Mesenteric fat pad (tissue), 1 donor: ENCODE data around the gene ZNF287. TPM values are rescaled to one million over a fixed set of nuclear protein-coding genes. Genes with fewer than 3 reads are reported as not detected.
"Not testable (repeated sequence)": the region's sequence is repeated elsewhere in the genome, so short reads cannot be mapped to it uniquely, and the experiment has no call there.

Experiments used
- DNase-seq: peaks from one replicate; pipeline ENCODE4 v3.0.0-alpha.2; 2020; ENCODE audit warnings: low spot score
- long read RNA-seq: library from polyadenylated mRNA; unstranded; transcript quantifications from one replicate; pipeline ENCODE4 v2.0.0, GENCODE V29; 2020
- total RNA-seq: library from RNA; stranded (reverse); fragmentation: NEBNext Ultra II Directional; extraction: Animal tissue kit (Norgen Biotek cat#: 25700); gene quantifications from one replicate; pipeline ENCODE4 v1.2.1, GENCODE V29; 2021
- donor health status: DM: yes; HTN: yes; CAD: no.

Gene ZNF287
- 6.6 TPM for total RNA-seq
- long read RNA-seq, transcript ZNF287-202 (6 exons, 3,208 nt) = major isoform, 9 of 15 reads
- long read RNA-seq, partial matches to known transcripts = 5 of 15 reads
- long read RNA-seq, other reads (novel, unspliced or antisense) = 1 of 15 reads

GRCh38 chr17:16568541-16569357 is at the start of gene ZNF287:
TSS of gene ZNF287 (minus strand) at chr17:16569204. CDS start at chr17:16567731, 1,473 bp downstream.
- peak; percentile 96 for DNase-seq

GRCh38 chr17:16617481-16618060 is 48.6 kb upstream of the ZNF287 start:
- no peak for DNase-seq

- DNase-seq = no peak
These were observed 30.5 kb upstream of the ZNF287 start for GRCh38 chr17:16599537-16599936.

GRCh38 chr17:16593356-16594102 is 24.5 kb upstream of the ZNF287 start:
- DNase-seq = no peak

GRCh38 chr17:16589097-16589969 is 20.3 kb upstream of the ZNF287 start:
- peak; percentile 97 for DNase-seq

GRCh38 chr17:16585796-16586195 is 16.8 kb upstream of the ZNF287 start:
- no peak for DNase-seq

- DNase-seq = peak; percentile 97
These were observed 15.4 kb upstream of the ZNF287 start for GRCh38 chr17:16584273-16584995.

- no peak for DNase-seq
These were observed 14.8 kb upstream of the ZNF287 start for GRCh38 chr17:16583781-16584180.

- DNase-seq = no peak
These were observed 4.5 kb upstream of the ZNF287 start for GRCh38 chr17:16573466-16573865.

GRCh38 chr17:16569358-16569712 is 331 bp upstream of the ZNF287 start:
- no peak for DNase-seq

- no peak for DNase-seq
These were observed 16.4 kb downstream of the ZNF287 start for GRCh38 chr17:16552637-16553045.

GRCh38 chr17:16551878-16552636 is 16.9 kb downstream of the ZNF287 start:
- no peak for DNase-seq

GRCh38 chr17:16537130-16537458 is 31.9 kb downstream of the ZNF287 start:
- DNase-seq = no peak

- no peak for DNase-seq
These were observed 34.8 kb downstream of the ZNF287 start for GRCh38 chr17:16534236-16534635.

- DNase-seq = no peak
These were observed 39.1 kb downstream of the ZNF287 start for GRCh38 chr17:16529906-16530305.

- no peak for DNase-seq
These were observed 41.7 kb downstream of the ZNF287 start for GRCh38 chr17:16527298-16527697.

- DNase-seq = not testable (repeated sequence)
These were observed 43.4 kb downstream of the ZNF287 start for GRCh38 chr17:16525556-16525955.

- no peak for DNase-seq
These were observed 47.8 kb downstream of the ZNF287 start for GRCh38 chr17:16521070-16521727.

GRCh38 chr17:16519021-16519420 is 50.0 kb downstream of the ZNF287 start:
- no peak for DNase-seq
